Measurements from ENCODE around the gene AGPAT4. TPM values are rescaled to one million over a fixed set of nuclear protein-coding genes. Genes with fewer than 3 reads are reported as not detected.
A peak's percentile ranks its signal among the peaks of the same experiment; 100 is the strongest.

Gene AGPAT4
- total RNA-seq, 1 donor from 2014 or later: 24.4 TPM

GRCh38 chr6:161271343-161272030 lies 2.4 kb downstream of the AGPAT4 start:
- peaks cover 26% of the 10 kb centered on the region for H3K4me1 Mint-ChIP-seq (ENCODE audit: unreplicated experiment)
- DNase-seq (ENCODE audit: extremely low spot score, unreplicated experiment): no peak
- H3K9me3 Mint-ChIP-seq: no peaks in the 10 kb centered on the region
- H3K27ac Mint-ChIP-seq: no peak overlapping the region
- H3K27me3 Mint-ChIP-seq: no peaks in the 10 kb centered on the region
- H3K4me3 Mint-ChIP-seq: peak overlapping the region; percentile 58
- peaks cover 21% of the 10 kb centered on the region for H3K36me3 Mint-ChIP-seq
- TF ChIP-seq CTCF (conservative IDR thresholded peaks at IDR 0.05): no peak

GRCh38 chr6:161270116-161270515 lies 3.7 kb downstream of the AGPAT4 start:
- no peak for DNase-seq (ENCODE audit: extremely low spot score, unreplicated experiment)

GRCh38 chr6:161269310-161269709 lies 4.6 kb downstream of the AGPAT4 start:
- peaks cover 31% of the 10 kb centered on the region for H3K4me1 Mint-ChIP-seq (ENCODE audit: unreplicated experiment)
- no peak for TF ChIP-seq CTCF (conservative IDR thresholded peaks at IDR 0.05)
- no peaks in the 10 kb centered on the region for H3K9me3 Mint-ChIP-seq
- H3K36me3 Mint-ChIP-seq: peaks cover 27% of the 10 kb centered on the region
- DNase-seq (ENCODE audit: extremely low spot score, unreplicated experiment): no peak
- H3K4me3 Mint-ChIP-seq: no peak overlapping the region
- H3K27ac Mint-ChIP-seq: no peak overlapping the region
- no peaks in the 10 kb centered on the region for H3K27me3 Mint-ChIP-seq

More at GRCh38 chr6:161270116-161270515, 3.7 kb downstream of the AGPAT4 start:
- H3K4me1 Mint-ChIP-seq (ENCODE audit: unreplicated experiment): peaks cover 31% of the 10 kb centered on the region
- H3K27me3 Mint-ChIP-seq: no peaks in the 10 kb centered on the region
- H3K36me3 Mint-ChIP-seq: peaks cover 25% of the 10 kb centered on the region
- no peaks in the 10 kb centered on the region for H3K9me3 Mint-ChIP-seq
- H3K4me3 Mint-ChIP-seq: no peak overlapping the region
- H3K27ac Mint-ChIP-seq: no peak overlapping the region
- TF ChIP-seq CTCF (conservative IDR thresholded peaks at IDR 0.05): no peak

DNA sequence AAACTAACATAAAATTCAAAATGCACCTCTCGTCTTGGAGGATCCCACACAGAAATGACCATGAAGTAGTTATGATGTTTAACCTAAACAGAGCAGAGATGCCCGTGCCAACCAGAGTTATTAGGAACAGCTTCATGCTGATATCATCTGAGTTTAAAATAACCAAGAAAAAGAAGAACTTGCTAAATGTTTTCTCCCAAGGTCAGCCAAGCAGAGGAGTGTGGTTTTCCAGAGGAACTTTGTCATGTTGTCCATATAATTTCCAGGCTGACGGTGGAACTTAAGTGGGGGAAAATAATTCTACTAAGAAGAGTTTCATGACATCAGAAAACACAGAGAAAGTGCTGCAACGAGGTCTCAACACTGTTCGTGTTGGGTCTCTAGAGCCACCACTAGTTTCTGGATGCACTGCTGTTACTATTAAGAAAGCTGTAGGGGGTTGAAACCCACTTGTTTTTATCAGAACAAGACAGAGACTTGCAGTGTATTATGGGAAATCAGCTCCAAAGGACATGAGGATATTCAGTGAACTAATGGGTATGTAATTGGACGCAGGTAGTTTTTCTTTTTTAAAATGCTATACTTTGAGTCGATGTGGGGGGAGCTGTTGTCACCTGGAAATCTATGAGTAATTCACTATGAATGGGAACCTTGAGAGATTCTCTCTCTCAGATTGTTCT lies 5.2 kb downstream of the AGPAT4 start:
- no peak for DNase-seq (ENCODE audit: extremely low spot score, unreplicated experiment)
- H3K4me3 Mint-ChIP-seq: no peak overlapping the region
- H3K4me1 Mint-ChIP-seq (ENCODE audit: unreplicated experiment): peaks cover 31% of the 10 kb centered on the region
- H3K36me3 Mint-ChIP-seq: peaks cover 30% of the 10 kb centered on the region
- no peaks in the 10 kb centered on the region for H3K9me3 Mint-ChIP-seq
- no peak for TF ChIP-seq CTCF (conservative IDR thresholded peaks at IDR 0.05)
- H3K27me3 Mint-ChIP-seq: no peaks in the 10 kb centered on the region
- H3K27ac Mint-ChIP-seq: no peak overlapping the region

- Mint-ChIP-seq H3K36me3 (peaks cover 35% of the 10 kb centered on the region), H3K9me3 (no peaks in the 10 kb centered on the region), H3K4me1 (ENCODE audit: unreplicated experiment) (peaks cover 34% of the 10 kb centered on the region), H3K27ac (no peak overlapping the region), H3K4me3 (no peak overlapping the region), H3K27me3 (no peaks in the 10 kb centered on the region)
- no peak for DNase-seq (ENCODE audit: extremely low spot score, unreplicated experiment)
- no peak for TF ChIP-seq CTCF (conservative IDR thresholded peaks at IDR 0.05)
Measured at GRCh38 chr6:161266513-161267230, 7.2 kb downstream of the AGPAT4 start.
